OCI-LY7 (cell line): ENCODE data around the gene CCDC170.

Source experiments
- EZH2phosphoT487 ChIP-seq: fragments of 200-600 bp; sonication (generic); IDR thresholded peaks from 2 replicates; pipeline ENCODE4 v1.6.1; 2018; ENCODE audit warnings: low read depth, borderline replicate concordance, mild to moderate bottlenecking, mixed run types, antibody characterized with exemption, low read length, moderate library complexity, mixed read lengths
- TF ChIP-seq, protein P1 (sequence below): fragments of 200-600 bp; sonication (generic); conservative IDR thresholded peaks from 2 replicates; pipeline ENCODE4 v1.5.1; 2014; ENCODE audit warnings: mild to moderate bottlenecking, antibody characterized with exemption, low read length, moderate library complexity, mixed read lengths

DNA sequence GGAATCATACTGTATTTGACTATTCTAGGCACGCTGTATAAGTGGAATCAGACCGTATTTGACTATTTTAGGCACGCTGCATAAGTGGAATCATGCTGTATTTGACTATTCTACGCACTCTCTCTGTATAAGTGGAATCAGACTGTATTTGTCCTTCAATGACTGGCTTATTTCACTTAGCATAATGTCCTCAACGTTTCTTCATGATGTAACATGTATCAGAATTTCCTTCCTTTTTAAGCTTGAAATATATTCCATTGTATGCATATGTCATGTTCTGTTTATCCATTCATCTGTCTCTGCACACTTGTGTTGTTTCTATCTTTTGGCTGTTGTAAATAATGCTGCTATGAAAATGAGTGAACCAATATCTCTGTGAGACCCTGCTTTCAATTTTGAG, 5.7 kb downstream of the CCDC170 start:
- TF ChIP-seq, protein P1, sequence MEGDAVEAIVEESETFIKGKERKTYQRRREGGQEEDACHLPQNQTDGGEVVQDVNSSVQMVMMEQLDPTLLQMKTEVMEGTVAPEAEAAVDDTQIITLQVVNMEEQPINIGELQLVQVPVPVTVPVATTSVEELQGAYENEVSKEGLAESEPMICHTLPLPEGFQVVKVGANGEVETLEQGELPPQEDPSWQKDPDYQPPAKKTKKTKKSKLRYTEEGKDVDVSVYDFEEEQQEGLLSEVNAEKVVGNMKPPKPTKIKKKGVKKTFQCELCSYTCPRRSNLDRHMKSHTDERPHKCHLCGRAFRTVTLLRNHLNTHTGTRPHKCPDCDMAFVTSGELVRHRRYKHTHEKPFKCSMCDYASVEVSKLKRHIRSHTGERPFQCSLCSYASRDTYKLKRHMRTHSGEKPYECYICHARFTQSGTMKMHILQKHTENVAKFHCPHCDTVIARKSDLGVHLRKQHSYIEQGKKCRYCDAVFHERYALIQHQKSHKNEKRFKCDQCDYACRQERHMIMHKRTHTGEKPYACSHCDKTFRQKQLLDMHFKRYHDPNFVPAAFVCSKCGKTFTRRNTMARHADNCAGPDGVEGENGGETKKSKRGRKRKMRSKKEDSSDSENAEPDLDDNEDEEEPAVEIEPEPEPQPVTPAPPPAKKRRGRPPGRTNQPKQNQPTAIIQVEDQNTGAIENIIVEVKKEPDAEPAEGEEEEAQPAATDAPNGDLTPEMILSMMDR: no peak
- TF ChIP-seq EZH2phosphoT487: no peak
